Measurements from ENCODE around the gene MIOS. TPM values are rescaled to one million over a fixed set of nuclear protein-coding genes. Genes with fewer than 3 reads are reported as not detected.

Gene MIOS
- polyA plus RNA-seq, 1 donor (not counting 4 experiments of a cell fraction or from before 2014, with no cell fraction given) = 29.2 TPM

DNA sequence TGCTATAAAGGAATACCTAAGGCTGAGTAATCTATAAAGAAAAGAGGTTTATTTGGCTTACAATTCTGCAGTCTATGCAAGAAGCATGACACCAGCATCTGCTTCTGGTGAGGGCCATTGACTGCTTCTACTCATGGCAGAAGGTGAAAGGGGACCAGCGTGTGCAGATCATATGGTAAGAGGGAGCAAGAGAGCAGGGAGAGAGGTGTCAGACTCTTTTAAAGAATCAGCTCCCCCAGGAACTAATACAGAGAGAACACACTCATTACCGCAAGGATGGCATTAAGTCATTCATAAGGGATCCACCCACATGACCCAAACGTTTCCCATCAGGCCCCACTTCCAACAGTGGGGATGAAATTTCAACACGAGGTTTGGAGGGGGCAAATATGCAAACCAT lies 27.5 kb upstream of the MIOS start:
- dilution Hi-C loops (cut with MboI; ENCODE audit: extremely low pct_ligation_motif_present, low sequenced_read_pairs) = loop anchor here (25.0 kb wide), 1 partner anchor 102 kb away; no protein-coding TSS in a partner anchor
- FAIRE-seq = no peak
- DNase-seq (ENCODE audit: low read depth, low spot score) = no peak
- H3K9me1 ChIP-seq (ENCODE audit: control insufficient read depth, extremely low read depth, insufficient read depth, low read length) = no peaks in the 10 kb centered on the region
- no peak overlapping the region for H3K27ac ChIP-seq (ENCODE audit: control insufficient read depth, insufficient read depth, low read length)
- H3K79me2 ChIP-seq (ENCODE audit: control insufficient read depth, insufficient read depth, low read length) = no peaks in the 10 kb centered on the region
- H3K4me2 ChIP-seq (ENCODE audit: control insufficient read depth, extremely low read depth, insufficient read depth, low read depth, low read length) = no peak overlapping the region
- no peak overlapping the region for H3K4me3 ChIP-seq (ENCODE audit: control insufficient read depth in 2 of 3, extremely low read depth in 1 of 3, insufficient read depth in 2 of 3, low read depth in 1 of 3, low read length in 3 of 3)
- no peaks in the 10 kb centered on the region for H3K27me3 ChIP-seq (ENCODE audit: control insufficient read depth, extremely low read depth, insufficient read depth, low read length)
- H2AFZ ChIP-seq (ENCODE audit: control insufficient read depth, low read length) = no peak overlapping the region
- no peak overlapping the region for H3K9ac ChIP-seq (ENCODE audit: control insufficient read depth, extremely low read depth, insufficient read depth, low read length)
- no peaks in the 10 kb centered on the region for H3K4me1 ChIP-seq (ENCODE audit: control insufficient read depth, extremely low read depth, insufficient read depth, low read length)
- H3K9me3 ChIP-seq (ENCODE audit: control insufficient read depth, low read depth, low read length) = no peaks in the 10 kb centered on the region
- no peak for TF ChIP-seq EZH2 (IDR thresholded peaks at IDR 0.05; ENCODE audit: low read length)
- no peak for TF ChIP-seq CTCF (optimal IDR thresholded peaks at IDR 0.05 in 1 of 3, IDR thresholded peaks at IDR 0.05 in 1 of 3, conservative IDR thresholded peaks at IDR 0.05 in 1 of 3; ENCODE audit: extremely low read depth in 1 of 3, insufficient read depth in 2 of 3, low read length in 3 of 3)
- H3K36me3 ChIP-seq (ENCODE audit: control insufficient read depth in 2 of 2, extremely low read depth in 1 of 2, insufficient read depth in 2 of 2, low read length in 2 of 2) = no peaks in the 10 kb centered on the region
- no peaks in the 10 kb centered on the region for H4K20me1 ChIP-seq (ENCODE audit: control insufficient read depth, extremely low read depth, insufficient read depth, low read length)

DNA sequence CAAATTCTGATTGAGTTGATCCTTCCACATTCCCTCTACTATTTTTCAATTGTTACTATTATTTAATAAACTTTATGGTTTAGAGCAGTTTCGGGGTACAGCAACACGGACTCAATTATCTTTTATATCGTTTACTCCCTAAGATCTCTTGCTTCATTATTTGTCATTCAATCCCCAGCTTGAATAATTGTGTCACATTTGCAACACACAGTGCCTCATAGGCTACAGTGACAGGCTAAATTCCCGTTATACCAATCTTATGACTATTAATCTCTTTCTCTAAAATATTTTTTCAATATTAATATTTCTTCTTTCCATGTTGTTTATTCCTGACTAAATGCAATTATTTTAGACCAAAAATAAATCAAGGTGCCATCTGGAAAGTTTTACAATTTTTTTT lies 27.0 kb upstream of the MIOS start:
- H3K9ac ChIP-seq (ENCODE audit: control insufficient read depth, extremely low read depth, insufficient read depth, low read length) = no peak overlapping the region
- H3K4me1 ChIP-seq (ENCODE audit: control insufficient read depth, extremely low read depth, insufficient read depth, low read length) = no peaks in the 10 kb centered on the region
- dilution Hi-C loops (cut with MboI; ENCODE audit: extremely low pct_ligation_motif_present, low sequenced_read_pairs) = loop anchor here (25.0 kb wide), 1 partner anchor 102 kb away; no protein-coding TSS in a partner anchor
- H3K36me3 ChIP-seq (ENCODE audit: control insufficient read depth in 2 of 2, extremely low read depth in 1 of 2, insufficient read depth in 2 of 2, low read length in 2 of 2) = no peaks in the 10 kb centered on the region
- H2AFZ ChIP-seq (ENCODE audit: control insufficient read depth, low read length) = no peak overlapping the region
- FAIRE-seq = no peak
- no peak for DNase-seq (ENCODE audit: low read depth, low spot score)
- TF ChIP-seq CTCF (optimal IDR thresholded peaks at IDR 0.05 in 1 of 3, IDR thresholded peaks at IDR 0.05 in 1 of 3, conservative IDR thresholded peaks at IDR 0.05 in 1 of 3; ENCODE audit: extremely low read depth in 1 of 3, insufficient read depth in 2 of 3, low read length in 3 of 3) (no peak), EZH2 (IDR thresholded peaks at IDR 0.05; ENCODE audit: low read length) (no peak)
- H3K9me1 ChIP-seq (ENCODE audit: control insufficient read depth, extremely low read depth, insufficient read depth, low read length) = no peaks in the 10 kb centered on the region
- H3K4me2 ChIP-seq (ENCODE audit: control insufficient read depth, extremely low read depth, insufficient read depth, low read depth, low read length) = no peak overlapping the region
- H3K27ac ChIP-seq (ENCODE audit: control insufficient read depth, insufficient read depth, low read length) = no peak overlapping the region
- no peaks in the 10 kb centered on the region for H3K79me2 ChIP-seq (ENCODE audit: control insufficient read depth, insufficient read depth, low read length)
- no peaks in the 10 kb centered on the region for H3K9me3 ChIP-seq (ENCODE audit: control insufficient read depth, low read depth, low read length)
- H4K20me1 ChIP-seq (ENCODE audit: control insufficient read depth, extremely low read depth, insufficient read depth, low read length) = no peaks in the 10 kb centered on the region
- H3K27me3 ChIP-seq (ENCODE audit: control insufficient read depth, extremely low read depth, insufficient read depth, low read length) = no peaks in the 10 kb centered on the region
- H3K4me3 ChIP-seq (ENCODE audit: control insufficient read depth in 2 of 3, extremely low read depth in 1 of 3, insufficient read depth in 2 of 3, low read depth in 1 of 3, low read length in 3 of 3) = no peak overlapping the region

Data from keratinocyte (primary cell).